GM04503 (cell line): ENCODE results near the gene MAP3K5.

Experiments used
- DNase-seq: peaks from one replicate; pipeline ENCODE4 v3.0.0-alpha.2; 2012; ENCODE audit warnings: low read depth

MAP3K5 gene

DNA sequence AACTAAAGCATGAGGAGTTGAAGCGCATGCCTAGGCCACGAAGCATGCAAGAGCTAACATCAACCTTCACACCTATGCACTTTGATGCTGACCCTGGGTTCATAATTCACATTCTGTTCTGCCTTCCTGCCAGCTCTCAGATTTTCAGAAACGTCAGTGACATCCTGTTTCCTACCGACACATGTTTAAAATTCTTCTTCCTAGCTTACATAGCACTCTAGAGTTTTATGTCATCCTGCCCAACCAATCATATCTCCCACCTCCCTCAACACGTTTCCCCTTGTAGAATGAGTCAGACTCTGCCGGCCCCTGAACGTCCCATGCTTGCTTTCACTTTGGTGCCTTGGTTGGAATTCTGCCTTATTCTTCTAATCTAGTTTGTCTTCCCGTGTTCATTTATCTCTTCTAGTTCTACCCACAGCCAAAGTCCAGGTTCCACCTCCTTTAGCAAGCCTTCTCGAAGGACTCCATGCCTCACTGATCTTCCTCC lies 144.9 kb downstream of the MAP3K5 start:
- peak; percentile 55 for DNase-seq

DNA sequence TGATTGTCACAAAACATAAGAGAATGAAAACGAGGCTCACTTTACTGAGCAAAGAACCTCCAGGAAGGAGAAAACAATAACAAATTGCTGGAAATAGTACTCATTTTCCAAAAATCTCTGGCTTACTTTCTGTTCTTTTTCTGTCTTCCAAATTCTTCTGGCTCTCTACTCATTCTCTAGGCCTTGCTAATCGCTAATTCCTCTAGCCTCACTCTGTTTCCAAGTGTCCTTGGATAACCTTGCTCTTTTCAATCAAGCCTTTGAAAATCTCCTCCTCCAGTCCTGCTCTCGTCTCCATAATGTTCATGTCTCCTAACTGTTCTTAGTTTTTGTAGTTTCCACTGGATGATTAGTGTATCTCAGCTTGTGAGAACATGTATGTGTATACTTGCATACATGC lies 145.9 kb downstream of the MAP3K5 start:
- DNase-seq, result peak; percentile 37

- no peak for DNase-seq
These were observed 147.7 kb downstream of the MAP3K5 start for GRCh38 chr6:136644597-136644952.

DNA sequence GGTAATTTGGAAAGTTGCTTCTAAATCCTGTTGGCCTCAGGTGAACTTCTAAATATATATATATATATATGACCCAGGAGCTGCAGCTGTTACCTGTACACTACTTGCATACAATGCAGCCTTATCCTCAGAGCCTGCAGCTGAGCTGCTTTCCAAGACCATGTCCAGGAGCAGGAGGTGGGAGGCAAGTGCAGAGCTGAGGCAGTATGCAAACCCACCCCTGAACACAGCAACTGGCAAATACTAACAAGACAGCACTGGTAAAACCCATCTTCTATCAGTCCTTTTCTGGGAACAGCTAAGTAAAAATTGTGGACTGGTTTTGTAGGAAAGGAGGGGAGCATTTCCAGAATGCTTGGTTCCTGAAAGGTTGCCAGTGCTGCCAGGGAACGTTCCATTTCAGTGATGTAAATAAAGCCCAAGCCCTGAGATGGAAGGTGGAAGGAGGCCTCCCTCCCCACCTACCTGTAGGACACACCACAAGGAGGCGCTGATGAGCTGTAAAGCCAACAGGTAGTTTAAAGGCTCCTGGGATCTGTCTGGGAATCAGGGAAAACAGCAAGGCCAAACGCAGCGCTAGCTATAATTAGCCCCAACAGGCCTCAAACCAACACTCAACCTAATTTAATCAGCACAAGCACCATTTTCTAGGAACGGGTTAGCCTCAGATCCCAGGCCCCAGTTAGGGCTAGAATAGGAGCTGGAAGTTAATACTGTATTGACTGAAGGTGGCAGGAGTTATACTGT lies 148.3 kb downstream of the MAP3K5 start:
- DNase-seq, result peak; percentile 60

DNA sequence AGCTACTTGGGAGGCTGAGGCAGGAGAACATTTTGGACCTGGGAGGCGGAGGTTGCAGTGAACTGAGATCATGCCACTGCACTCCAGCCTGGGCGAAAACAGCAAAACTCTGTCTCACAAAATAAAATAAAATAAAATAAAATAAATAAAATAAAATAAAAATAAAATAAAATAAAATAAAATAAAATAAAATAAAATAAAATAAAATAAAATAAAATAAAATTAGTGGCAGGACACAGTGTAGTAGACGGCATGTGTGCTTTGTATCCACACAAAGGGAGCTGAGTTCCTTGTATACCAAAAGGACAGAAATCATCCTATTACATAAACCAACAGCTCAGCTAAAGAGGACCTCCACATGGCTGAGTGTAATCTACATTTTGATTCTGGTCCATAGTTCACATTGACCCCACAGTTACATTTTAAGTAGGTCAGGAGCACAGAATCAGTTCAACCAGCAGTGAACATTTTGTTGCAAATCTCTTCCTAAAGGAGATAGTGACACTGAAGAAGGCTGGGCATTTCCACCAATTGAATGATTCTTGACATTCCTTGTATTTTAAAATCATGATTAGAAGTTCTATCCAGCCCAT lies 150.3 kb downstream of the MAP3K5 start:
- no peak for DNase-seq

GRCh38 chr6:136641166-136641565 lies 151.1 kb downstream of the MAP3K5 start:
- no peak for DNase-seq

DNA sequence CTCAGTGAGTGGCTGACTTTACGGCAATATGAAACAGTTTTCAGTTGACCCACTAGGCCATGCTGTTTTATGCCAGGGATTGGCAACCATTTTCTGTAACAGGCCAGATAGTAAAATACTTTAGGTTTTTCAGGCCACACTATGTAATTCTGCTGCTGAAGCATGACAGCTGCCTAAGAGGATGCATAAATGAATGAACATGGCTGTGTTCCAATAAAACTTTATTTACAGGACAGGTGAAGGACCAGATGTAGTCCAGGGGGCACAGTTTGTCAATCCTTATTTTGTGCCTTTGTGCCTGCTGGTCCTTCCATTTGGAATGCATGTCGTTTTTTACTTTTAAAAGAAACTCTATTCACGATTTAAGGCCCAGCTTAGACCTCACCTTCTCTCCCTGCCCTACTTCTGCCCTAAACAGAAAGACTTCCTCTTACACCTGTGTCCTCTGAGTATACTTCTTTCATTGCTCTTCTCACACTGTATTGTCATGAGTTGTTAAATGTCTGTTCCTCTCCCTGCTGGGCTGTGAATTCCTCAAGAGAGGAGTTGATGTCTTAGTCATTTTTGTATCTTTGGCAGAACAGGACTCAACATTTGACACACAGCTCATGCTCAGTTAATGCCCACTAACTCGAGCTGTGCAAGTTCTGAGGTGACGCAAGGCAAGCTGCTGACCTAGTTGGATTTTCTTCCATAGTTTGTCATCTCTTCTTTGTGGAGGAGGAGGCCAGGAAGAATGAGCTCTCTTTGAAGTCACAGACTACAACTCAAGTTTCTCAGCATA lies 152.0 kb downstream of the MAP3K5 start:
- peak; percentile 74 for DNase-seq

GRCh38 chr6:136639702-136640101 lies 152.6 kb downstream of the MAP3K5 start:
- no peak for DNase-seq

- no peak for DNase-seq
These were observed 156.7 kb downstream of the MAP3K5 start for GRCh38 chr6:136635615-136636014.

DNA sequence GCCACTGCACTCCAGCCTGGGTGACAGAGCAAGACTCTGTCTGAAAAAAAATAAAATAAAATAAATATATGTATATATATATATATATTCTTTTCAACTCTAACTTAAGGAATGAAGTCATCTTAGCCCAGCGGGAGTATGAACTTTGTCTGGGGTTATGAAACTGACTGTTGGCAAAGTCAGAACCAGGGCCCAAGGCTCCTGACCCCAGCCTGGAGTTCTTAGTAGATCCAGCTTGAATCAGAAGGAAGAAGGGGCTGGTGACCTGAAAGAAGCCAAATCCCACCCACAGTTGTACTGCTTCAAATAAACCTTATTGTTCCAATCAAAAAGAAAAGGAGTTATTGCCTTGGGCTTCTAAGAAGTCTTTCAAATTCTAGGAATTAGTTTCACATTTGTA lies 158.9 kb downstream of the MAP3K5 start:
- no peak for DNase-seq

DNA sequence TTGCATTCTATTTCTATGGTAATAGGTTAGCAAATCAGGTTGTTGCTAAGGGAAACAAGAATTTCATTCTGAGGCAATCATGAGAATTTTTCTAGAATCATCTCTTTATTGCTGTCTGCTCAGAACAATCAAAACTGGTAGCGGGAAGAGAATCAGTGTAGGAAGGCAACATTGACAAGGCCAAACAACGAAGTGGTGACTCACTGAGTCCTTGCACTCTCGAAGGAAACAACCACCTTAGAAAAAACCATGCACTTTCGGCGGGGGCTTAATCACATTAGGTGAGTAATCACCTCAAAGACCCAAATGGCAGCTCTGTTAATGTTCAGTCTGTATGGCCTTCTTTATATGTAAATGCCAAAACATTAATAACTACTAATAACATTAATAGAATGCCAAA lies 163.3 kb downstream of the MAP3K5 start:
- no peak for DNase-seq

- DNase-seq, result no peak
These were observed 165.1 kb downstream of the MAP3K5 start for GRCh38 chr6:136627191-136627590.

DNA sequence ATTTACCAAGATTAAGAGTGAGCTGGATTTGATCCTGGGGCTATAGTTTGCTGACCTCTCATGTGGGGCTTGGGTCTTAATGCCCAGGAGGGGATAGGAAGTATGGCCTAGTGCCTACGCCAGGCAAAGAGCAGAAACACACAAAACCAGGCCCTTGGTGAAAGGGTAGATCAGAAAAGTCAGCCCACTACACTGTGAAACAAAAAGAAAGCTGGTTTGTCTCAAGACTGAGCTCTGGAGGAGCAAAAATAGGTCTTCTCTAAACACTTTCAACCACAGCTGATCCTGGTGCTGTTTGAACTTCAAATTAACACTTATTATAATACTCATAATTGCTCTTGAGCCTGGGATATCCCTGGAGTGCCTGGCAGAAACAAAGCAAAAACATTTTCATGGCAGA lies 167.0 kb downstream of the MAP3K5 start:
- no peak for DNase-seq

DNA sequence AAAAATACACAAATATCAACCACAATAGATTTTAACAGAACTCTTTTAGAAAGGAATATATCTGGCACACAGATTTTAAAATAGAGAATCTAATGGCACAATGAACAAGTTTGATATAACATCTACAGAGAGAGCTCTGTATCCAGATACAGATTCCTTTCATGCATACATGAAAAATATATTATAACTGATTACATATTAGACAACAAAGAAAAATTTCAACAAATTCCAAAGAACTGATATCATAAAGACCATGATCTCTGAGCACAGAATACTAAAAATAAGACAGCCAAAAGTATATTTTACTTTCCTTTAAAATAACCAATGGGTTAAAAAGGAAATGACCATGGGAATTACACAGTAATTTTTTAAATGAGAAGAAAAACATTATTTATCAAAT lies 167.9 kb downstream of the MAP3K5 start:
- no peak for DNase-seq

DNA sequence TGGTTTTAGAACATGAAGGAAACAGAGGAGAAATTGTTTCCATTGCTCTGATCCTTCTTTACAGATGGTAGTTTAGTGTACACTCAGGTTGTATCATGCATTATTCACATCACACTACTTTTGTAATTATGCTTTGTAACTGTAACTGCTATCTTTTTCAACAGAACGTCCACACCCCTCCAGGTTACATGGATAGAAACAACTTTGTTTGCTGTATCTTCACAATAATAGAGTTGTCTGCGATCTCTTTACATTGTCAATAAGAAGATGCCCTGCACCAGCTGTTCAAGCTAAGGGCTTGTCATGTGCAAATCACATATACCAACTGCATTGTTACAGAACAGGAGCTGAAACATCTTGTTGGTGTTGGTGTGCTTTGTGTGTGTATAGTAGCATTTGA lies 174.2 kb downstream of the MAP3K5 start:
- DNase-seq, result no peak

DNA sequence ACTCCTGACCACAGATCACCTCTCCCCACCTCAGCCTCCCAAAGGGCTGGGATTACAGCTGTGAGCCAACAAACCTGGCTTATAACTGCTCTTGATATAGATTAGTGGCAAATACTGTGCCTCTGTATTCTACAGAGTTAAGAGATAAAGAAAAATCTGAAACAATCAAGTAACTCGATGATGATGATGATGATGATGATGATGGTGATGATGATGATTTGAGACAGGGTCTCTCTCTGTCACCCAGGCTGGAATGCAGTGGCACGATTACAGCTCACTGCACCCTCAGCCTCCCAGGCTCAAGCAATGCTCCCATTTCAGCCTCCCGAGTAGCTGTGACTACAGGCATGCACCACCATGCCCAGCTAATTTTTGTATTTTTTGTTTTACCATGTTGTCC lies 175.8 kb downstream of the MAP3K5 start:
- no peak for DNase-seq

DNA sequence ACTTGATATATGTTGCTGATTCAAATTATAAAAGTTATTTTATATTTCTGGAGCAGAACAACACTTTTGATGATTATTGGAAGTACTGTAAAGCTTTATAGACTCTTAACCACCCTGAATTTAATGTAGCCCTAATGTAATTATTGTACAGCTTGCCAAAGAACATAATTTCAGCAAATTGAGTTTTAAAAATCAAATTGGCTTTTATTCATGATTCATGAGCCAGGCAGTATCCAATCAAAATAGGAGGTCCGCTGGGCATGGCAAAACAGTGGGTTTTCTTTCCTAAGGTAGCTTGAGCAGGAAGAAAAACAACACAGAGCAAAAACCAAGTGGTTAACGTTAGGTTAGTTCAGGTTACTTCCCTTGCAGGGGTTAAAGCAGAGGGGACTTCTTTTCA lies 177.3 kb downstream of the MAP3K5 start:
- DNase-seq, result no peak

DNA sequence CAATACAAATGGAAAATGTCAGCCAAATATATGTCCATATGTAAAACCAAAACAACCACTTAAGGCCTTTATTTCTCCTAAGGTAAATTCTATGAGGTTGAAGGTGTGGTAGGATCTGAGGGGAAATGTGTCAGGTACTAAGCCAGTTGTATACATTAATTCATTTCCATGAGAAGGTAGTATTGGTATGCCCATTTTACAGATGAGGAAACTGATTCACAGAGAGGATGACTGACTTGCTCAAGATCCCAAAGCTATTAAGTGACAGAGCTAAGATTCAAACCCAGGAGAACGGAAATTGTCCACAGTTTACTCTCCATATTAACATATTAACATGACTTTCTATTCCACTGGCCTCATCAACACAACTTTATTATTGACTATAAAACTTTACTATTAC lies 177.9 kb downstream of the MAP3K5 start:
- DNase-seq, result no peak

DNA sequence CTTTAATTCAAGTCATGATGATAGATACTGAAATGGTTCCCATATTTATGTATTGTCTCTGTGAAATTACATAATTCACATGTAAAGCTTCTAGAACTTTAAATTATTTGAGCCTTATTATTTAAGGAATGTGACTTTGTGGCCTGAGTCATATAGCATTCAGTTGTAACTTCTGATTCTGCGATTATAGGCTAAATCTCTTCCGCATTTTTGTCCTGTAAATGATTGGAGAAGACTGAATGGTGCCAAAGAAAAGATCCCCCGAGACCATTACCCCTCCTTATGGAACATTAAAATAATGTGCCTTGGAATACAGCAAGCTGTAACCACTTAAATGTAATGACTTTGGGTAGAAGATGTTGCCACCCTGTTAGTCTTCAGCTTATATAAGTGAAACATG lies 178.8 kb downstream of the MAP3K5 start:
- DNase-seq, result no peak

GRCh38 chr6:136612666-136613389 lies 179.4 kb downstream of the MAP3K5 start:
- DNase-seq, result no peak

- no peak for DNase-seq
These were observed 180.5 kb downstream of the MAP3K5 start for GRCh38 chr6:136611746-136612145.

- DNase-seq, result no peak
These were observed 181.1 kb downstream of the MAP3K5 start for GRCh38 chr6:136611133-136611532.
